ENCODE measurements around the gene MXRA7.

GRCh38 chr17:76702076-76702475 lies 8.7 kb downstream of the MXRA7 start:
- TF ChIP-seq, protein P1, sequence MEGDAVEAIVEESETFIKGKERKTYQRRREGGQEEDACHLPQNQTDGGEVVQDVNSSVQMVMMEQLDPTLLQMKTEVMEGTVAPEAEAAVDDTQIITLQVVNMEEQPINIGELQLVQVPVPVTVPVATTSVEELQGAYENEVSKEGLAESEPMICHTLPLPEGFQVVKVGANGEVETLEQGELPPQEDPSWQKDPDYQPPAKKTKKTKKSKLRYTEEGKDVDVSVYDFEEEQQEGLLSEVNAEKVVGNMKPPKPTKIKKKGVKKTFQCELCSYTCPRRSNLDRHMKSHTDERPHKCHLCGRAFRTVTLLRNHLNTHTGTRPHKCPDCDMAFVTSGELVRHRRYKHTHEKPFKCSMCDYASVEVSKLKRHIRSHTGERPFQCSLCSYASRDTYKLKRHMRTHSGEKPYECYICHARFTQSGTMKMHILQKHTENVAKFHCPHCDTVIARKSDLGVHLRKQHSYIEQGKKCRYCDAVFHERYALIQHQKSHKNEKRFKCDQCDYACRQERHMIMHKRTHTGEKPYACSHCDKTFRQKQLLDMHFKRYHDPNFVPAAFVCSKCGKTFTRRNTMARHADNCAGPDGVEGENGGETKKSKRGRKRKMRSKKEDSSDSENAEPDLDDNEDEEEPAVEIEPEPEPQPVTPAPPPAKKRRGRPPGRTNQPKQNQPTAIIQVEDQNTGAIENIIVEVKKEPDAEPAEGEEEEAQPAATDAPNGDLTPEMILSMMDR (IDR thresholded peaks at IDR 0.05; ENCODE audit: low read depth, low read length): no peak
- no peak for TF ChIP-seq EZH2phosphoT487 (IDR thresholded peaks at IDR 0.05; ENCODE audit: low read depth)

Measured in OCI-LY3 (cell line).